Ramos (cell line): ENCODE results near the gene EXOC1.
"Not testable (repeated sequence)": the region's sequence is repeated elsewhere in the genome, so short reads cannot be mapped to it uniquely, and the experiment has no call there.

Experiments
- in situ Hi-C: fragments of 300-500 bp; cut with MboI; formaldehyde crosslinking; loops from one replicate; pipeline ENCODE4 v1.14.3; 2022; ENCODE audit warnings: low sequenced_read_pairs; ENCODE audit not compliant: unreplicated experiment

The EXOC1 gene, protein sequence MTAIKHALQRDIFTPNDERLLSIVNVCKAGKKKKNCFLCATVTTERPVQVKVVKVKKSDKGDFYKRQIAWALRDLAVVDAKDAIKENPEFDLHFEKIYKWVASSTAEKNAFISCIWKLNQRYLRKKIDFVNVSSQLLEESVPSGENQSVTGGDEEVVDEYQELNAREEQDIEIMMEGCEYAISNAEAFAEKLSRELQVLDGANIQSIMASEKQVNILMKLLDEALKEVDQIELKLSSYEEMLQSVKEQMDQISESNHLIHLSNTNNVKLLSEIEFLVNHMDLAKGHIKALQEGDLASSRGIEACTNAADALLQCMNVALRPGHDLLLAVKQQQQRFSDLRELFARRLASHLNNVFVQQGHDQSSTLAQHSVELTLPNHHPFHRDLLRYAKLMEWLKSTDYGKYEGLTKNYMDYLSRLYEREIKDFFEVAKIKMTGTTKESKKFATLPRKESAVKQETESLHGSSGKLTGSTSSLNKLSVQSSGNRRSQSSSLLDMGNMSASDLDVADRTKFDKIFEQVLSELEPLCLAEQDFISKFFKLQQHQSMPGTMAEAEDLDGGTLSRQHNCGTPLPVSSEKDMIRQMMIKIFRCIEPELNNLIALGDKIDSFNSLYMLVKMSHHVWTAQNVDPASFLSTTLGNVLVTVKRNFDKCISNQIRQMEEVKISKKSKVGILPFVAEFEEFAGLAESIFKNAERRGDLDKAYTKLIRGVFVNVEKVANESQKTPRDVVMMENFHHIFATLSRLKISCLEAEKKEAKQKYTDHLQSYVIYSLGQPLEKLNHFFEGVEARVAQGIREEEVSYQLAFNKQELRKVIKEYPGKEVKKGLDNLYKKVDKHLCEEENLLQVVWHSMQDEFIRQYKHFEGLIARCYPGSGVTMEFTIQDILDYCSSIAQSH

GRCh38 chr4:55853484-55854046, at the start of gene EXOC1:
TSS of gene EXOC1 (plus strand) at chr4:55853648. CDS start at chr4:55858324, 4,676 bp downstream.
- in situ Hi-C loops, result loop anchor here (25.0 kb wide), 1 partner anchor 491 kb away; no protein-coding TSS in a partner anchor

DNA sequence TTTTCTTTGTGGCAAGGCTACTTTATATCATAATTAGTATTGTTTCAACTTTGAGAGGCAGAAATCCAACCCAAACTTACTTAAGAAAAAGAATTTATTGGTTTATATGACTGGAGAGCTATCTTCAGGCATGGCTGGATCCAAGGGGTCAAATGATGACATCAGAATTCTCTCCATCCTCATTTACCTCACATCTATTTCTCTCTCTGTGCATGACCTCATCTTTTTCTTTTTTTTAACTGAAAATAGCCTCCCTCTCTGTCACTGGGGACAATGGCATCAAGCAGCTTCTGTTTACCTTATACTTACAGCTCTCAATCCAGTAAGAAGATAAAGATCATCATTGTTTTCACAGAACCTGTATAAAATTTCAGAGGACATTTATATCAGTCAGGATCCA, 45.9 kb upstream of the EXOC1 start:
- in situ Hi-C loops, result no loop called here

GRCh38 chr4:55808186-55808585, 45.3 kb upstream of the EXOC1 start:
- in situ Hi-C loops, result no loop called here

- in situ Hi-C loops, result no loop called here
Observed at GRCh38 chr4:55808632-55809031, 44.8 kb upstream of the EXOC1 start.

DNA sequence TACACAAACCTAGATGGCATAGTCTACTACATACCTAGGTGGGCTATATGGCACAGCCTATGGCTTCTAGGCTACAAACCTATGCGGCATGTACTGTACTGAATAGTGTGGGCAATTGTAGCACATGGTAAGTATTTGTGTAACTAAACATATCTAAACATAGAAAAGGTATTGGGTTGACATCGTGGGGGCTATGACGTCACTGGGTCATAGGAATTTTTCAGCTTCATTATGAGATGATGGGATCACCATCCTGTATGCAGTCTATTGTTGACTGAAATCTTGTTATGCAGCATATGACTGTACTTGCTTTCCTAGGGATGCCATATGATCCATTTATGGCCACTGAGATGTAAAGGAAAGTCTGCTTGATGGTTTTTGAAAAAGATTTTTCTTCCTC, 35.8 kb upstream of the EXOC1 start:
- in situ Hi-C loops, result no loop called here

DNA sequence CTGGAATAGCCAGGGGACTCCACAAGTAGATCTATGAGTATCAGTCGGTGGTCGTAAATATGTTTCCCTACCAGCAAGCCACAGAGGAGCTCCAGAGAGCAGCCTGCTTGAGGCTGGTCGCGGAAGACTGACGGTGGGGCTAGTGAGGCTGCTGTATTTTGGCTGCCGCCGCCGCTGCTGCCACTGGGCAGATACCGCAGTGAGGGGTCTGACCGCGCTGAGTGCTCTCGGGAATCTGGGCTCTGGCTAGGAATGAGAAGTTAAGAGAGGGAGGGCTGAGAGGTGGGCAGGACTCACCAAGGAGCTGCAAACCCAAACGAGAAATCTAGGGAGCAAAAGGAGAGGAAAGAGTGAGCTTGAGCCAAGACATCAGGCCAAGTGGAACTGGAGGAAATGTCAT, 33.8 kb upstream of the EXOC1 start, which contains the start of gene EXOC1L:
EXOC1L (plus strand) TSS at position 157 of the 400 bp plus-strand sequence; CDS start at position 394, 237 bp downstream.
- in situ Hi-C loops, result no loop called here

GRCh38 chr4:55820279-55820678, 33.2 kb upstream of the EXOC1 start:
- in situ Hi-C loops, result no loop called here

DNA sequence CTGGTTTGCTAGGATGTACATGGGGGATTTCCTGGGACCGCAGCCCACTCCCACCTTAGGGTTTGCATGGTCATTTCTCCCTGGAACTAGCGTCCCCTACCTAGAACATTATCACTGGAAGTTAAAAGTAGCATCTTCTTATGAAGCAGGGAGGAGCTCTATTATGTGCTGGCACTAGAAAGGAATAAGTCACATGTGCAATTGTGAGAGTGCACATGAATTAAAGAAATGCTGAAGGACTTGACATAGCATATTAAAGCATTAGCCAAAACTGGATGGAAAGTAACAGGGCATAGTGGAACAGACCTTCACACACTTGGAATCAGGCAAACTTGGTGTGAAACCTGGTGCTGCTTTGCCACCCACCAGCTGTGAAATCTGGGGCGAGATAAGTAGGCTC, 31.1 kb upstream of the EXOC1 start:
- in situ Hi-C loops, result no loop called here

GRCh38 chr4:55824865-55825264, 28.6 kb upstream of the EXOC1 start:
- in situ Hi-C loops, result no loop called here

DNA sequence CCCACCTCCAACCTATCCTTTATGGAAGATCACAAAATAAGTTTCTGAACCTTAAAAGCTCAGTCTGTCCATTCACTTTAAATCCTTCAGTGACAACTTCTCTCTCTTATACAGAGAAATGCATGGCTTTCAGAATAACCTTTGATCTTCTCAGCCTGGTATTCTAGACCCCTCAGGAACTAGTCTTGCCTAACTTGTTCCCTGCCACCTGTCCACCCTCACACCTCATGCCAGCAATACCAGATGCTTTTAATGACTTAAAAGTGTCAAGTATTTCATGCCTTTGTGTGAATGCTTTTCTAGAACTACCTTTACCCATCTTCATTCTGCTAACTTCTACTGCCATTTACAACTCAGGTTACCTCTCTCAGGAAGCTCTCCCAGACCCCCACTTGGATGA, 26.5 kb upstream of the EXOC1 start:
- in situ Hi-C loops, result no loop called here

GRCh38 chr4:55827582-55827981, 25.9 kb upstream of the EXOC1 start:
- in situ Hi-C loops, result no loop called here

DNA sequence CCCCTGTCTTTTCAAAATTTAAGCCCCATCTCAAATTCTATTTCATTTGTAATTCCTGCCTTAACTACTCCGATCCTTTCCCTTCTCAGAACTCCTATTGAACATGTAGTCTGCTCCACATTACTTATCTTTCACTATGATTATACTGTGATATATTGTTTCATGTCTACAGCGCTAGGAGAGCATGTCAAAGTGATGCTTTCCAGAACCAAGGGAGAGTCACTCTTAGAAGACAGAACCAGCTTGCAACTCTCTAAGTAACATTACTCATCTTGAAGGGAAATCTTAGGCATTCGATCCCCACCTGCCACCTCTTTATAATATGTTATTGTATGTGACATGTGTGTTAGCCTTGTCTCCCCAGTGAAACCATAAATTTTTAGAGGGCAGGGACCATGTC, 23.4 kb upstream of the EXOC1 start:
- in situ Hi-C loops, result no loop called here

GRCh38 chr4:55830716-55831115, 22.7 kb upstream of the EXOC1 start:
- in situ Hi-C loops, result no loop called here

- in situ Hi-C loops, result no loop called here
Observed at GRCh38 chr4:55834086-55834795, 19.2 kb upstream of the EXOC1 start.

GRCh38 chr4:55837903-55838302, 15.5 kb upstream of the EXOC1 start:
- in situ Hi-C loops, result no loop called here

- in situ Hi-C loops, result no loop called here
Observed at GRCh38 chr4:55838356-55838755, 15.1 kb upstream of the EXOC1 start.

GRCh38 chr4:55838952-55839351, 14.5 kb upstream of the EXOC1 start:
- in situ Hi-C loops, result no loop called here

GRCh38 chr4:55840956-55841355, 12.5 kb upstream of the EXOC1 start:
- in situ Hi-C loops, result no loop called here

DNA sequence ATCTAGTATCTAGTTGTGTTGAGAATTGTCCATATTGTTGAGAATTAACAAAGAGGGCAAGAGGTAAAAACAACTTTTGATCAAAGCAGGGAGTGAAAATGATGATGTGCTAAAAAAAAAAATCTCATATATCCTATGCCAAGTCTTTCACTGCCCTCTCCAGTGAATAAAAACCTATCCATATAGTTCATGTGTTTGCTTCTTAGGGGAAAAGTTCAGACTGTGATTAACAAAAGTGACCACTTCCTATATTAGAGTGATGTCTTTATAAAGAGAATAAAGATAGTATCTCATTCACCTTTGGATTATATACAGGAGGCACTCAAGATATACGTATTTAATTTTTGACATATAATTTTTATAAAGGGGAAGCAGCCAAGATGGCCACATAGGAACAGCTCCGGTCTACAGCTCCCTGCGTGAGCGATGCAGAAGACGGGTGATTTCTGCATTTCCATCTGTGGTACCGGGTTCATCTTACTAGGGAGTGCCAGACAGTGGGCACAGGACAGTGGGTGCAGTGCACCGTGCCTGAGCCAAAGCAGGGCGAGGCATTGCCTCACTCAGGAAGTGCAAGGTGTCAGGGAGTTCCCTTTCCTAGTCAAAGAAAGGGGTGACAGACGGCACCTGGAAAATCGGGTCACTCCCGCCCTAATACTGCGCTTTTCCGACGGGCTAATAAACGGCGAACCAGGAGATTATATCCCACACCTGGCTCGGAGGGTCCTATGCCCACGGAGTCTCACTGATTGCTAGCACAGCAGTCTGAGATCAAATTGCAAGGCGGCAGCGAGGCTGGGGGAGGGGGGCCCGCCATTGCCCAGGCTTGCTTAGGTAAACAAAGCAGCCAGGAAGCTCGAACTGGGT, 11.8 kb upstream of the EXOC1 start:
- in situ Hi-C loops, result not testable (repeated sequence)
